BLaER1 treated with 17β-estradiol and CSF1 and Interleukin-3, amounts not matched to agents 10 nM and 100 nM (cell line): Measurements from ENCODE around the gene PFKFB3.
"Not testable (repeated sequence)": the region's sequence is repeated elsewhere in the genome, so short reads cannot be mapped to it uniquely, and the experiment has no call there.

Experiments used
- H3K27ac ChIP-seq, 11 experiments: shearing (Covaris generic); formaldehyde crosslinking; 2 replicates each; pipeline ENCODE4 v1.8.1; 2022
- H3K27me3 ChIP-seq, 11 experiments: shearing (Covaris generic); formaldehyde crosslinking; 2 replicates each; pipeline ENCODE4 v1.8.1; 2022
- H3K36me3 ChIP-seq, 11 experiments: shearing (Covaris generic); formaldehyde crosslinking; 2 replicates each; pipeline ENCODE4 v1.8.1; 2022
- H3K4me1 ChIP-seq, 10 experiments: shearing (Covaris generic); formaldehyde crosslinking; 2 replicates each; pipeline ENCODE4 v1.8.1; 2022
- H3K4me2 ChIP-seq, 11 experiments: shearing (Covaris generic); formaldehyde crosslinking; 2 replicates each; pipeline ENCODE4 v1.8.1; 2022
- H3K4me3 ChIP-seq, 10 experiments: shearing (Covaris generic); formaldehyde crosslinking; 2 replicates each; pipeline ENCODE4 v1.8.1; 2022
- H3K9ac ChIP-seq, 11 experiments: shearing (Covaris generic); formaldehyde crosslinking; 2 replicates each; pipeline ENCODE4 v1.8.1; 2022
- H3K9me3 ChIP-seq, 11 experiments: shearing (Covaris generic); formaldehyde crosslinking; replicated peaks in 1 of 11; 2 replicates each; pipeline ENCODE4 v1.8.1; 2022
- H4K20me1 ChIP-seq, 11 experiments: shearing (Covaris generic); formaldehyde crosslinking; 2 replicates each; pipeline ENCODE4 v1.8.1; 2022
- Cebpa-rat ChIP-seq, 11 experiments: shearing (Covaris generic); IDR thresholded peaks; 2 replicates each; pipeline ENCODE4 v1.8.1; 2022

Gene PFKFB3

DNA sequence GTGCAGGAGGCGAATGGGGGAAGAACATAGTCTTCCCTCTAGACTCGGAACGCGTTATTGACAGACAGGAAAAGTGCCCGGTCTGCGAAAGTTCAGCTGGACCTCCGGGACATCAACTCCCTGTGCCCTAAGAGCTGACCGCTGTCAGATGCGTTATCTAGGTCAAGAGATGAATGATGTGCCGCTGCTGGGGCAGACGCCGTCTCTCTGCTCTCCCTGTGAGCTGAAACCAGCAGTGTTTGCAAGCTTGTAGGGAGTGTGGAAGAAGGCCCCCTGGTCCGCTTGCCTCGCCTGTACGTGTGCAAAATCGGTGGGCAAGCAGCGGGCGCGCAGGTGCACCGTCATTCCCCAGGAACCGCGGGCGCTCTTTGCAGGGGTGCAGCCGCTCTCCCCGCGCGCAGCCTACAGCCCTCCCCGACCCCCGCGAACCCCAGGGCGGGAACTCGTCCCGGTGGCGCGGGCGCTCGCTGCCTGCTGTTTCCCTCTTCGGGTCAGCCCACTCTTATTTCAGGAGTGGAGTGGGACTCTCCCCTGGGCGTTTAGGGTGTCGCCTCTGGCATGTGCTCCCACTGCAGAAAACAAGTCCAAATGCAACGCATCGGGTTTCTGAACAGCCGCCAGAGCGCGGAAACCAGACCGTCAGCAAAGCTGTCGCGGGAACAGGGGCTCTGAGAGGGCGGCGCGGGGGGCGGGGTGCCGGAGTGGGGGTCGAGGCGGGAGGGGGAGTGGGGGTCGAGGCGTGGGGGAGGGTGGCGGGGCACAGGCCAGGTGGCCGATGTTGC is 1.8 kb upstream of the PFKFB3 start:
- no peak for TF ChIP-seq Cebpa-rat (IDR thresholded peaks at IDR 0.05)
- H3K4me2 ChIP-seq = peak overlapping the region; percentile 92 to 100 (median 98)
- no peaks in the 10 kb centered on the region; a peak in 1 of 22 replicates for H3K9me3 ChIP-seq
- peaks cover 31 to 93% (median 79%) of the 10 kb centered on the region in 11 experiments for H4K20me1 ChIP-seq
- peaks cover 47 to 74% (median 55%) of the 10 kb centered on the region in 10 experiments for H3K4me1 ChIP-seq
- peaks cover 0 to 23% (median 15%) of the 10 kb centered on the region in 11 experiments; a peak in 10 of 22 replicates for H3K27me3 ChIP-seq
- peak overlapping the region in 10 of 11 experiments; percentile 67 to 93 (median 87); a peak in 20 of 22 replicates for H3K9ac ChIP-seq
- peaks cover 0 to 21% (median 4%) of the 10 kb centered on the region in 11 experiments; a peak in 5 of 22 replicates for H3K36me3 ChIP-seq
- peak overlapping the region; percentile 80 to 98 (median 84) for H3K4me3 ChIP-seq
- H3K27ac ChIP-seq = peak overlapping the region in 6 of 11 experiments; percentile 2 to 88 (median 47); a peak in 8 of 22 replicates

DNA sequence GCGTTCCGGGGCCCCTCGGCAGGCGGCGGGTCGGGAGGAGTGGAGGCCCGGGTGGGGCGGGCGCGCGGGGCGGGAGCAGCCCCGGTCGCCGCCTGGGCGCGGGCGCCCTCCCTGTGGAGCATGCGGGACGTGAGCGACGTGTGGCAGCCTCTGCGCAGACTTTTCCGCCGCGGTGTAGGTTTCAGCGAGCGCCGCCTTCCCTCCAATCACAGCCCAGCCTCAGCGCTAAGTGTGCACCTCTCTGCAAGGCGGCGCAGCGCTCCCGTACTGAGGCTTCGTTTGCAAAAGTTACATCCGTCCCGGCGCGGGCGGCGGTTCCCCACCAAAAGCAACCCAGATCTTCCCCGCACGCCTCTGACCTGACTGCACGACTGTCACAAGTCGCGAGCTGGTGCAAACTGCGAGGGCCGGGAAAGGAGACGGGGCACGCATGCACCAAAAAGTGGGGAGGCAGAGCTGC is 1.2 kb upstream of the PFKFB3 start:
- Histone ChIP-seq H3K27me3 (peaks cover 0 to 23% (median 15%) of the 10 kb centered on the region in 11 experiments; a peak in 10 of 22 replicates), H3K4me1 (peaks cover 42 to 68% (median 49%) of the 10 kb centered on the region in 10 experiments), H3K9ac (peak overlapping the region; percentile 76 to 93 (median 87))

DNA sequence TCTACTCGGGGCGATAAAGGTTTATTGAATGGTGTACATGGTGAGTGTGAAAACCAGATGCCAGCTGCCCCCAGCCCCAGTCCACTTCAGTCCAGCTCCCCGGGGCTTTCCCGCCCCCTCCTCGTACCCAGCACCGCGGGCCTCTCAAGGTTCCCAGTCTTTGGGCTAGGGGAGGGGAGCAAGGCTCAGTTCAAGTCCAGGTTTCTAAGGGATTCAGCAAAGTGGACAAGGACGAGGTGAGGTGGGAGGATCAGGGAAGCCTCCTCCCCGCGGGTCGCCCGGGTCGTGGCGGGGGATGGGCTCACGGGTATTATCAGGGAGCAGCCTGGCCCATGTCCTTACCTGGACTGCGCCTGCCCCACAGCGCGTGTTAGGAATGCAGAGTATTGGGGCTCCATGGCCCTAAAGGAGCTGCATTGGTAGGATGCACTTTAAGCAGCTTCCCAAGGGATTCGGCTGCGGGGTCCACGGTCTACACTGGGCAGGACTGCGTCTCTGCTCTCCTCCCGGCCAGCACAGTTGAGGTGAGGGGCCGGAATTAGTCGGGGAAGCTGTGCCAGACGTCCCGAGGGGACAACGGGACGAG is 541 bp upstream of the PFKFB3 start:
- H3K9ac ChIP-seq = peak overlapping the region; percentile 76 to 93 (median 87)
- peak overlapping the region; percentile 48 to 91 (median 85); a peak in 18 of 22 replicates for H3K27ac ChIP-seq
- peak overlapping the region; percentile 92 to 100 (median 98) for H3K4me2 ChIP-seq
- H3K9me3 ChIP-seq = no peaks in the 10 kb centered on the region; a peak in 1 of 22 replicates
- H3K27me3 ChIP-seq = peaks cover 0 to 23% (median 15%) of the 10 kb centered on the region in 11 experiments; a peak in 10 of 22 replicates
- H3K4me3 ChIP-seq = peak overlapping the region; percentile 80 to 98 (median 84)
- TF ChIP-seq Cebpa-rat (IDR thresholded peaks at IDR 0.05) = no peak
- peaks cover 39 to 82% (median 69%) of the 10 kb centered on the region in 11 experiments for H4K20me1 ChIP-seq
- H3K4me1 ChIP-seq = peaks cover 42 to 63% (median 49%) of the 10 kb centered on the region in 10 experiments
- peaks cover 0 to 23% (median 0%) of the 10 kb centered on the region in 11 experiments; a peak in 6 of 22 replicates for H3K36me3 ChIP-seq

More for the DNA sequence above, 1.2 kb upstream of the PFKFB3 start:
- peak overlapping the region; percentile 80 to 98 (median 84) for H3K4me3 ChIP-seq
- H3K4me2 ChIP-seq = peak overlapping the region; percentile 92 to 100 (median 98)
- H4K20me1 ChIP-seq = peaks cover 34 to 86% (median 72%) of the 10 kb centered on the region in 11 experiments
- no peaks in the 10 kb centered on the region; a peak in 1 of 22 replicates for H3K9me3 ChIP-seq
- H3K36me3 ChIP-seq = peaks cover 0 to 21% (median 2%) of the 10 kb centered on the region in 11 experiments; a peak in 5 of 22 replicates
- no peak for TF ChIP-seq Cebpa-rat (IDR thresholded peaks at IDR 0.05)
- peak overlapping the region in 9 of 11 experiments; percentile 53 to 91 (median 85); a peak in 10 of 22 replicates for H3K27ac ChIP-seq

DNA sequence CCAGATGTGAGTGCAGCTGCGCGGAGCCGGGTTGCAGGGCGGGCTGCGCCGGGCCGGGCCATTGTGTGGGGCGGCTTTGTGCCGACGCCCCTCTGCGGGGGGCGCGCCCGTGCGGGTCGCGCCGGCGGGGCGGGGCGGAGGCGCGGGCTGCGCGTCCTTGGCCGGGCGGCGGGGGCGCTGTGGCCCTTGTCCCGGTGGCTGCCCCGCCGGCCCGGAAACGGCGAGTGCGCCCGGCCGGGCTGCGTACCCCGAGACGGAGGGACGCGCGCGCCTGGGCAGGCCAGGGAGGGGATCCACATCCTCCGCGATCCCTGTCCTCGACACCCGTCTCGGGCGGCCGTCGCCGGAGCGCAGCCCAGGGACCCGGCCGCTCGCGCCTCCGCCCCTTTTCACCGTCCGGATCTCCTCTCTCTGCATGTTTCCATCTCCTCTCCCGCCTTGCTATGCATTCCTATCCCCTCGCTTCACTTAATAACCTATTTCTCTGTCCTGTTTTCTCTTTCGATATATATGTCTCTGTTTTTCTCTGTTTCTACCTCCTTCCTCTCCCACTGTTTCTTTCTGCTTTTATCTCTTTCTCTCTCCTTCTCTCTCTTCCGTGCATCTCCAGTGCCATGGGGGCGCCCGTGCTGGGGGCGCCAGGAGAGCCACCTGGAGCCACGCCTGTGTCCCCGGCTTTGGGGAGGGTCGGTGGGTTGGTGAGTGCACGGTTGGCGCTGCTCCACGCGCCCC is 765 bp downstream of the PFKFB3 start:
- H3K27ac ChIP-seq = peak overlapping the region; percentile 74 to 91 (median 86)
- TF ChIP-seq Cebpa-rat (IDR thresholded peaks at IDR 0.05) = no peak
- no peaks in the 10 kb centered on the region; a peak in 1 of 22 replicates for H3K9me3 ChIP-seq
- peaks cover 52 to 86% (median 77%) of the 10 kb centered on the region in 11 experiments for H4K20me1 ChIP-seq
- peaks cover 0 to 36% (median 4%) of the 10 kb centered on the region in 11 experiments; a peak in 7 of 22 replicates for H3K36me3 ChIP-seq
- peaks cover 0 to 23% (median 15%) of the 10 kb centered on the region in 11 experiments; a peak in 10 of 22 replicates for H3K27me3 ChIP-seq
- peak overlapping the region; percentile 80 to 98 (median 84) for H3K4me3 ChIP-seq
- peaks cover 53 to 64% (median 58%) of the 10 kb centered on the region in 10 experiments for H3K4me1 ChIP-seq
- H3K9ac ChIP-seq = peak overlapping the region; percentile 82 to 93 (median 88)
- peak overlapping the region; percentile 92 to 100 (median 98) for H3K4me2 ChIP-seq

DNA sequence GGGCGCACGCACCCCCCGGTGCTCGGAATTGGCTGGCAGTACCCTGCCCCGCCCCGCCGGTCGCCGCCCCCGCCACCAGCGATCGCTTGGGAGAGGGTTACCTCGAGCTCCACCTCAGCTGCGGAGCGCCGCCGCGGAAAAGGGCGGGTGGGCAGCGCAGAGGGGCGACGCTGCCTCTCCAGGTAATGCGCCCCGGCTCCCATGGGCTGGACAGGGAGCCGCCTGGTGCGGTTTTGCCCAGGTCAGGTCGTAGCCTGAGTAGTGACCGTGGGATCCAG is 1.3 kb downstream of the PFKFB3 start:
- peak overlapping the region; percentile 80 to 98 (median 84) for H3K4me3 ChIP-seq
- peaks cover 57 to 91% (median 79%) of the 10 kb centered on the region in 11 experiments for H4K20me1 ChIP-seq
- H3K4me2 ChIP-seq = peak overlapping the region; percentile 92 to 100 (median 98)
- no peak for TF ChIP-seq Cebpa-rat (IDR thresholded peaks at IDR 0.05)
- peak overlapping the region; percentile 82 to 93 (median 88) for H3K9ac ChIP-seq
- no peaks in the 10 kb centered on the region; a peak in 1 of 22 replicates for H3K9me3 ChIP-seq
- peak overlapping the region; percentile 74 to 91 (median 86) for H3K27ac ChIP-seq
- peaks cover 0 to 41% (median 4%) of the 10 kb centered on the region in 11 experiments; a peak in 7 of 22 replicates for H3K36me3 ChIP-seq
- peaks cover 55 to 69% (median 63%) of the 10 kb centered on the region in 10 experiments for H3K4me1 ChIP-seq
- H3K27me3 ChIP-seq = peaks cover 0 to 23% (median 15%) of the 10 kb centered on the region in 11 experiments; a peak in 10 of 22 replicates

DNA sequence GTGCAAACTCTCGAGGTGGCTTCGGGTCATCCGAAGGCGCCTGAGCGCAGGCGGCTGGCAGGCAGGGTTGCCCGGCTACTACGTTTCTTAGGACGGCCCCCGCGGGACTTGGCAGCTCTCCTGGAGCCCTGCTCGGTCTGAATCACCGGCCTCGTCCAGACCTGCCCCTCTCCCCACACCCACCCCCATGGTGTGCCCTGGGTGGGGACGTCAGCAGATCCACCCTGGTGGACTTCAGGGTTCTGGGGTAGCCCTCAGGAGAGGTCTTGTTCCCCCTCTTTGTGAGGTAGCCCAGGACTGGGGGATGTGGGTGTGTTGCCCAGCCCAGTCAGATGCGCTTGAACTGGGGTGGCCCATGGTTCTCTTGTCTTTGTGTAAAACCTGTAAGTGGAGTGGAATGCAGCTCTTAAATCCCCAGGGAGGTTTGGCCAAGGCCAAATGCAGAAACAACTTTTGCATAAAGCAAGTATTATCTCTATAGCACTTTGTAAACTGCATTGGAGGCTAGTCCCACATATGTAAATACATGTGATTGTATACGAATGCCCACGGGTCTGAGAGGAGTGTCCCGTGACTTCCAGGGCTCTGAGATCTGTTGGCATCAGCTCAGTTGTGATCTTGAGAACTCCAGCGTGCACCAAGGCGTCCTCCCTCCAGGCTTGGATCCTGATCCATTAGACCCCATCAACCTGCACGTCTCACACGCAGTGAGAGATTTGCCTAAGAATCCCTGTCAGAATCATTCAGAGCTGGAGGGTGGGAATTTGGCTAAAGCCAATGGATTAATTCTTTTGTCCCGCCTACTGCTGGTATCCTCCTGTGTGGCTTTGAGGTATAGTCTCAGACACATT is 1.8 kb downstream of the PFKFB3 start:
- H3K9ac ChIP-seq = peak overlapping the region; percentile 82 to 93 (median 88)
- peak overlapping the region; percentile 74 to 91 (median 86); a peak in 21 of 22 replicates for H3K27ac ChIP-seq

DNA sequence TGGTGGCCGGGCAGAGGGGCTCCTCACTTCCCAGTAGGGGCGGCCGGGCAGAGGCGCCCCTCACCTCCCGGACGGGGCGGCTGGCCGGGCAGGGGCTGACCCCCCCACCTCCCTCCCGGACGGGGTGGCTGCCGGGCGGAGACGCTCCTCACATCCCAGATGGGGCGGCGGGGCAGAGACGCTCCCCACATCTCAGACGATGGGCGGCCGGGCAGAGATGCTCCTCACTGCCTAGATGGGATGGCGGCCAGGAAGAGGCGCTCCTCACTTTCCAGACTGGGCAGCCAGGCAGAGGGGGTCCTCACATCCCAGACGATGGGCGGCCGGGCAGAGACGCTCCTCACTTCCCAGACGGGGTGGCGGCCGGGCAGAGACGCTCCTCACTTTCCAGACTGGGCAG is 3.8 kb downstream of the PFKFB3 start:
- Histone ChIP-seq H3K4me1 (peaks cover 57 to 70% (median 63%) of the 10 kb centered on the region in 10 experiments), H3K36me3 (peaks cover 0 to 58% (median 4%) of the 10 kb centered on the region in 11 experiments; a peak in 9 of 22 replicates), H3K4me2 (peak overlapping the region in 1 of 11 experiments; percentile 26; a peak in 1 of 22 replicates), H4K20me1 (peaks cover 67 to 92% (median 77%) of the 10 kb centered on the region in 11 experiments)
- H3K4me3 ChIP-seq, H3K27me3 ChIP-seq, H3K27ac ChIP-seq, H3K9ac ChIP-seq, H3K9me3 ChIP-seq: not testable (repeated sequence)

More for the DNA sequence above, 1.8 kb downstream of the PFKFB3 start:
- H3K4me3 ChIP-seq = peak overlapping the region; percentile 80 to 98 (median 84)
- TF ChIP-seq Cebpa-rat (IDR thresholded peaks at IDR 0.05) = no peak
- H3K27me3 ChIP-seq = peaks cover 0 to 23% (median 15%) of the 10 kb centered on the region in 11 experiments; a peak in 10 of 22 replicates
- H3K36me3 ChIP-seq = peaks cover 0 to 47% (median 4%) of the 10 kb centered on the region in 11 experiments; a peak in 7 of 22 replicates
- H4K20me1 ChIP-seq = peaks cover 62 to 91% (median 79%) of the 10 kb centered on the region in 11 experiments
- no peaks in the 10 kb centered on the region; a peak in 1 of 22 replicates for H3K9me3 ChIP-seq
- H3K4me1 ChIP-seq = peaks cover 55 to 73% (median 66%) of the 10 kb centered on the region in 10 experiments
- H3K4me2 ChIP-seq = peak overlapping the region; percentile 92 to 100 (median 98)
